K562 (cell line): Measurements from ENCODE around the gene MAP3K14. TPM values are rescaled to one million over a fixed set of nuclear protein-coding genes. Genes with fewer than 3 reads are reported as not detected.

Experiments
- ATAC-seq: fragments of 200-7000 bp; cut with Tn5 transposase; 3 replicates; pipeline ENCODE4 v1.9.1; 2020; ENCODE audit warnings: moderate library complexity
- BruUV-seq: library from RNA; stranded (reverse); fragments of 400-500 nt; replicated peaks from 2 replicates; lab custom pipeline; 2021; lab: Mats Ljungman, UMichigan
- CTCF ChIA-PET: fragments of 300-600 bp; formaldehyde crosslinking; extraction: SDS; loops from one replicate; lab custom pipeline; 2021; ENCODE audit warnings: low intra/inter-chr PET ratio; lab: Yijun Ruan, JAX
- POLR2A ChIA-PET: fragments of 300-600, 350-650 bp; sonication (Branson Sonifier 250); formaldehyde crosslinking; extraction: SDS; loops from one replicate; lab custom pipeline; 2021; ENCODE audit warnings: antibody characterized with exemption, inconsistent platforms; lab: Yijun Ruan, JAX
- DNase-seq, 4 experiments: peaks; one replicate each; pipeline versions ENCODE4 v3.0.0 to v3.0.0-alpha.2; 2011 to 2018; ENCODE audit warnings: low spot score in 3 of 4, mixed read lengths in 3 of 4; ENCODE audit errors: extremely low read depth in 1 of 4
- FAIRE-seq: peaks from 2 replicates; lab custom pipeline; 2011; peaks lifted over from hg19 to GRCh38; lab: Jason Lieb, UNC
- H2AFZ ChIP-seq: 2 replicates; pipeline ENCODE4 v1.6.0; 2011; ENCODE audit warnings: low read depth, low read length, control low read depth, inconsistent platforms
- H3K27ac ChIP-seq: fragments of 200-600 bp; 3 replicates; pipeline ENCODE4 v1.8.0; 2011; ENCODE audit warnings: low read depth, mild to moderate bottlenecking, control low read depth, inconsistent platforms, low read length, moderate library complexity, mixed read lengths; ENCODE audit errors: extremely low read depth
- H3K27me3 ChIP-seq, 2 experiments: fragments of 300-600 bp in 1 of 2; 2 replicates in 1 of 2; 3 replicates in 1 of 2; pipeline versions ENCODE4 v1.6.0 to v1.8.0; 2011; ENCODE audit warnings: inconsistent platforms in 2 of 2, low read length in 2 of 2, mild to moderate bottlenecking in 1 of 2, mixed read lengths in 1 of 2, moderate library complexity in 1 of 2; ENCODE audit not compliant: control insufficient read depth in 2 of 2, insufficient read depth in 2 of 2
- H3K36me3 ChIP-seq: fragments of 300-600 bp; 3 replicates; pipeline ENCODE4 v1.8.0; 2011; ENCODE audit warnings: mild to moderate bottlenecking, low read length, inconsistent platforms; ENCODE audit not compliant: control insufficient read depth, insufficient read depth
- H3K4me1 ChIP-seq, 2 experiments: fragments of 200-600 bp in 1 of 2; replicated peaks in 1 of 2; 2 replicates in 1 of 2; 3 replicates in 1 of 2; pipeline versions ENCODE4 v1.5.1 to v1.8.0; 2011; ENCODE audit warnings: inconsistent platforms in 2 of 2, low read length in 2 of 2, mild to moderate bottlenecking in 1 of 2, mixed read lengths in 1 of 2, moderate library complexity in 1 of 2; ENCODE audit not compliant: control insufficient read depth in 2 of 2, insufficient read depth in 2 of 2
- H3K4me2 ChIP-seq: 2 replicates; pipeline ENCODE4 v1.6.1; 2011; ENCODE audit warnings: low read length, control low read depth, inconsistent platforms, mixed read lengths; ENCODE audit not compliant: insufficient read depth
- H3K4me3 ChIP-seq: fragments of 200-600 bp; sonication (generic), shearing (Covaris generic); 2 replicates; pipeline ENCODE4 v1.5.1; 2016; ENCODE audit warnings: control low read depth, inconsistent platforms
- H3K79me2 ChIP-seq: fragments of 200-600 bp; 3 replicates; pipeline ENCODE4 v1.8.0; 2011; ENCODE audit warnings: low read length, inconsistent platforms; ENCODE audit not compliant: control insufficient read depth, insufficient read depth
- H3K9ac ChIP-seq, 2 experiments: 2 replicates each; pipeline versions ENCODE4 v1.6.0 to v1.6.1; 2011; ENCODE audit warnings: low read depth in 2 of 2, low read length in 2 of 2, control low read depth in 1 of 2, inconsistent platforms in 1 of 2, mild to moderate bottlenecking in 1 of 2, mixed read lengths in 1 of 2; ENCODE audit not compliant: insufficient read depth in 1 of 2
- H3K9me1 ChIP-seq: one replicate; pipeline ENCODE4 v1.6.0; 2011; ENCODE audit warnings: inconsistent platforms, mild to moderate bottlenecking, low read length, moderate library complexity; ENCODE audit not compliant: control insufficient read depth, insufficient read depth
- H3K9me3 ChIP-seq: replicated peaks from 2 replicates; pipeline ENCODE4 v1.5.1; 2011; ENCODE audit warnings: low read depth, low read length, inconsistent platforms; ENCODE audit not compliant: control insufficient read depth, insufficient read depth
- H4K20me1 ChIP-seq: replicated peaks from 2 replicates; pipeline ENCODE4 v1.6.1; 2011; ENCODE audit warnings: low read length, inconsistent platforms, mixed read lengths; ENCODE audit not compliant: control insufficient read depth, insufficient read depth
- BACH1 ChIP-seq: fragments of 200-800 bp; sonication (Bioruptor generic); IDR thresholded peaks from 2 replicates; pipeline ENCODE4 v1.6.1; 2016; ENCODE audit warnings: missing genetic modification characterization, missing compliant biosample characterization
- BRD4 ChIP-seq: fragments of 200-600 bp; sonication (generic); IDR thresholded peaks from 2 replicates; pipeline ENCODE4 v1.6.1; 2017; ENCODE audit warnings: inconsistent platforms
- CAMTA2 ChIP-seq: fragments of 250-450 bp; sonication (Bioruptor Pico); conservative IDR thresholded peaks from 2 replicates; pipeline ENCODE4 v1.5.1; 2022
- CCNT2 ChIP-seq: IDR thresholded peaks from 2 replicates; pipeline ENCODE4 v1.6.1; 2011; ENCODE audit warnings: borderline replicate concordance, low read depth, mild to moderate bottlenecking, moderate library complexity, mixed read lengths, low read length; ENCODE audit not compliant: insufficient read length; ENCODE audit errors: extremely low read depth
- ZNF175 ChIP-seq: fragments of 200-800 bp; sonication (Bioruptor generic); IDR thresholded peaks from 2 replicates; pipeline ENCODE4 v1.6.1; 2016; ENCODE audit warnings: low read depth, mild to moderate bottlenecking, missing genetic modification characterization, missing compliant biosample characterization
- ZSCAN29 ChIP-seq: fragments of 450-650 bp; IDR thresholded peaks from 2 replicates; pipeline ENCODE4 v1.6.1; 2017
- WGBS: fragments of 100-300 bp; shearing (Covaris generic); methylation state at CpG from one replicate; pipeline ENCODE4 v1.1.6; 2016; ENCODE audit warnings: low coverage, mixed read lengths; ENCODE audit not compliant: insufficient coverage; ENCODE audit errors: missing lambda C conversion rate; 5-methylcytosine and 5-hydroxymethylcytosine counted together
- in situ Hi-C: fragments of 300-500 bp; cut with MboI; formaldehyde crosslinking; loops from 4 replicates; pipeline ENCODE4 v1.15.0; 2018; ENCODE audit warnings: inconsistent platforms, mixed read lengths
- intact Hi-C: fragments of 100-400 bp; cut with micrococcal nuclease; formaldehyde crosslinking; loops from 2 replicates; pipeline ENCODE4 v1.14.2; 2022
- polyA plus RNA-seq, 8 experiments: library from polyadenylated mRNA; depleted of rRNA in 4 of 8; stranded (reverse) in 5 of 8; unstranded in 3 of 8; fragments of >200 nt; fragmentation: Nextera tagmentation in 2 of 8; fragmentation: Illumina TruSeq in 1 of 8; extraction: Ambion mirVana in 2 of 8; extraction: Trizol in 1 of 8; gene quantifications; 2 replicates each; pipeline versions ENCODE4 v1.2.1 to v1.2.3, GENCODE V29; 2011 to 2014; ENCODE audit warnings: inconsistent platforms in 1 of 8, missing spikeins in 1 of 8
- total RNA-seq, 7 experiments: library from RNA; depleted of rRNA in 6 of 7; stranded (reverse); fragments of >200 nt in 6 of 7; fragmentation: Illumina TruSeq in 2 of 7; extraction: Trizol in 2 of 7; gene quantifications; 2 replicates each; pipeline versions ENCODE4 v1.2.1 to v1.2.3, GENCODE V29; 2011 to 2021; ENCODE audit warnings: low replicate concordance in 1 of 7
- TF ChIP-seq, protein P1 (sequence below): fragments of 450-650 bp; formaldehyde crosslinking; IDR thresholded peaks from 2 replicates; pipeline ENCODE4 v1.4.0; 2020; ENCODE audit warnings: mild to moderate bottlenecking, mixed read lengths
- TF ChIP-seq, protein P2 (sequence below): IDR thresholded peaks from 2 replicates; pipeline ENCODE4 v1.6.1; 2012; ENCODE audit warnings: low read depth, low read length, improper control_type of control experiment, borderline replicate concordance
- TF ChIP-seq, protein P3 (sequence below): fragments of 250-450 bp; sonication (Bioruptor Pico); IDR thresholded peaks from 2 replicates; pipeline ENCODE4 v1.4.0; 2020; ENCODE audit warnings: mild to moderate bottlenecking, moderate library complexity

MAP3K14 gene
- total and polyA plus RNA-seq, 9 of the 15 experiments (the other 6 are each of a cell fraction or from before 2014, with no cell fraction given) = 0.45 to 8.7 (median 3.2) TPM

DNA sequence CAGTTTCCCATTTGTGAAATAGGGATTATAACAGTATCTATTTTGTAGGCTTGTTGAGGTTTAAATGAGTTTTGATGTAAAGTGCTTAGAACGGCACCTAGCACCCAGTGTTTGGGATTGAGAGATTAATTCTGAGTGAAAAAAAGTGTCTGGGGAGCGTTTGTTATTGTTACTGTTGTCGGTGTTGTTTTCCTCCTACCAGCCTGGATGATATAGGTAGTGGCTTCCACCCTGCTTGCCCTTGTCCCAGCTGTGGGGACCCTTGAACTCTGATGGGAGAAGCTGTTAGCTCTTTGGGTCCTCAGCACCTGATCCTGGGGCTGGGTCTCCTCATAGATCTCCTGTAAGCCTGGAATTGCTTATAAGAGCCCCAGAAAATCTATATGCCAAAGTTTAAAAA is 90.2 kb downstream of the MAP3K14 start:
- FAIRE-seq = no peak
- TSS peak; percentile 38 for BruUV-seq
- H3K4me2 ChIP-seq = peak overlapping the region; percentile 82
- ChIA-PET CTCF (no interaction called here), POLR2A (interaction anchor here (0.6 to 9.0 kb wide), 7 partner anchors 21 to 159 kb away, joined by 3 to 92 read pairs (median 4); partner anchors contain the start of genes HEXIM1 and HEXIM2)
- WGBS = 13% methylated on average over 3 of the region's 3 CpGs
- ATAC-seq = no peak
- DNase-seq = no peak
- H3K36me3 ChIP-seq = no peaks in the 10 kb centered on the region
- peaks cover 78 to 96% of the 10 kb centered on the region in 2 experiments for H3K4me1 ChIP-seq
- H3K4me3 ChIP-seq = peak overlapping the region; percentile 20
- H3K27me3 ChIP-seq = no peaks in the 10 kb centered on the region
- H3K9ac ChIP-seq = peak overlapping the region; percentile 77 to 85
- H3K79me2 ChIP-seq = peaks cover 75% of the 10 kb centered on the region
- intact Hi-C loops (no loop called here), in situ Hi-C loops (no loop called here)
- peak overlapping the region; percentile 90 for H3K27ac ChIP-seq
- peak overlapping the region; percentile 81 for H2AFZ ChIP-seq
- no peaks in the 10 kb centered on the region for H3K9me3 ChIP-seq
- no peaks in the 10 kb centered on the region for H4K20me1 ChIP-seq
- no peaks in the 10 kb centered on the region for H3K9me1 ChIP-seq
- TF ChIP-seq ZSCAN29 (no peak), BRD4 (0 out of 2 replicates have a peak, but pooled peaks have one; percentile 6), CCNT2 (no peak), BACH1 (tag) (0 out of 2 replicates have a peak, but pooled peaks have one; percentile 7), CAMTA2 (CRISPR knock-in tag) (no peak), ZNF175 (CRISPR knock-in tag) (0 out of 2 replicates have a peak, but pooled peaks have one; percentile 22)
- TF ChIP-seq, protein P1, sequence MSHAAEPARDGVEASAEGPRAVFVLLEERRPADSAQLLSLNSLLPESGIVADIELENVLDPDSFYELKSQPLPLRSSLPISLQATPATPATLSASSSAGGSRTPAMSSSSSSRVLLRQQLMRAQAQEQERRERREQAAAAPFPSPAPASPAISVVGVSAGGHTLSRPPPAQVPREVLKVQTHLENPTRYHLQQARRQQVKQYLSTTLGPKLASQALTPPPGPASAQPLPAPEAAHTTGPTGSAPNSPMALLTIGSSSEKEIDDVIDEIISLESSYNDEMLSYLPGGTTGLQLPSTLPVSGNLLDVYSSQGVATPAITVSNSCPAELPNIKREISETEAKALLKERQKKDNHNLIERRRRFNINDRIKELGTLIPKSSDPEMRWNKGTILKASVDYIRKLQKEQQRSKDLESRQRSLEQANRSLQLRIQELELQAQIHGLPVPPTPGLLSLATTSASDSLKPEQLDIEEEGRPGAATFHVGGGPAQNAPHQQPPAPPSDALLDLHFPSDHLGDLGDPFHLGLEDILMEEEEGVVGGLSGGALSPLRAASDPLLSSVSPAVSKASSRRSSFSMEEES (CRISPR knock-in tag) = no peak
- TF ChIP-seq, protein P2, sequence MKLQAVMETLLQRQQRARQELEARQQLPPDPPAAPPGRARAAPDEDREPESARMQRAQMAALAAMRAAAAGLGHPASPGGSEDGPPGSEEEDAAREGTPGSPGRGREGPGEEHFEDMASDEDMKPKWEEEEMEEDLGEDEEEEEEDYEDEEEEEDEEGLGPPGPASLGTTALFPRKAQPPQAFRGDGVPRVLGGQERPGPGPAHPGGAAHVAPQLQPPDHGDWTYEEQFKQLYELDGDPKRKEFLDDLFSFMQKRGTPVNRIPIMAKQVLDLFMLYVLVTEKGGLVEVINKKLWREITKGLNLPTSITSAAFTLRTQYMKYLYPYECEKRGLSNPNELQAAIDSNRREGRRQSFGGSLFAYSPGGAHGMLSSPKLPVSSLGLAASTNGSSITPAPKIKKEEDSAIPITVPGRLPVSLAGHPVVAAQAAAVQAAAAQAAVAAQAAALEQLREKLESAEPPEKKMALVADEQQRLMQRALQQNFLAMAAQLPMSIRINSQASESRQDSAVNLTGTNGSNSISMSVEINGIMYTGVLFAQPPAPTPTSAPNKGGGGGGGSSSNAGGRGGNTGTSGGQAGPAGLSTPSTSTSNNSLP = no peak
- TF ChIP-seq, protein P3, sequence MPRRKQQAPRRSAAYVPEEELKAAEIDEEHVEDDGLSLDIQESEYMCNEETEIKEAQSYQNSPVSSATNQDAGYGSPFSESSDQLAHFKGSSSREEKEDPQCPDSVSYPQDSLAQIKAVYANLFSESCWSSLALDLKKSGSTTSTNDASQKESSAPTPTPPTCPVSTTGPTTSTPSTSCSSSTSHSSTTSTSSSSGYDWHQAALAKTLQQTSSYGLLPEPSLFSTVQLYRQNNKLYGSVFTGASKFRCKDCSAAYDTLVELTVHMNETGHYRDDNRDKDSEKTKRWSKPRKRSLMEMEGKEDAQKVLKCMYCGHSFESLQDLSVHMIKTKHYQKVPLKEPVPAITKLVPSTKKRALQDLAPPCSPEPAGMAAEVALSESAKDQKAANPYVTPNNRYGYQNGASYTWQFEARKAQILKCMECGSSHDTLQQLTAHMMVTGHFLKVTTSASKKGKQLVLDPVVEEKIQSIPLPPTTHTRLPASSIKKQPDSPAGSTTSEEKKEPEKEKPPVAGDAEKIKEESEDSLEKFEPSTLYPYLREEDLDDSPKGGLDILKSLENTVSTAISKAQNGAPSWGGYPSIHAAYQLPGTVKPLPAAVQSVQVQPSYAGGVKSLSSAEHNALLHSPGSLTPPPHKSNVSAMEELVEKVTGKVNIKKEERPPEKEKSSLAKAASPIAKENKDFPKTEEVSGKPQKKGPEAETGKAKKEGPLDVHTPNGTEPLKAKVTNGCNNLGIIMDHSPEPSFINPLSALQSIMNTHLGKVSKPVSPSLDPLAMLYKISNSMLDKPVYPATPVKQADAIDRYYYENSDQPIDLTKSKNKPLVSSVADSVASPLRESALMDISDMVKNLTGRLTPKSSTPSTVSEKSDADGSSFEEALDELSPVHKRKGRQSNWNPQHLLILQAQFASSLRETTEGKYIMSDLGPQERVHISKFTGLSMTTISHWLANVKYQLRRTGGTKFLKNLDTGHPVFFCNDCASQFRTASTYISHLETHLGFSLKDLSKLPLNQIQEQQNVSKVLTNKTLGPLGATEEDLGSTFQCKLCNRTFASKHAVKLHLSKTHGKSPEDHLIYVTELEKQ (CRISPR knock-in tag) = no peak
